ENCODE measurements around the gene ZBED6.
A peak's percentile ranks its signal among the peaks of the same experiment; 100 is the strongest.
"Not testable (repeated sequence)": the region's sequence is repeated elsewhere in the genome, so short reads cannot be mapped to it uniquely, and the experiment has no call there.

ZBED6 gene

DNA sequence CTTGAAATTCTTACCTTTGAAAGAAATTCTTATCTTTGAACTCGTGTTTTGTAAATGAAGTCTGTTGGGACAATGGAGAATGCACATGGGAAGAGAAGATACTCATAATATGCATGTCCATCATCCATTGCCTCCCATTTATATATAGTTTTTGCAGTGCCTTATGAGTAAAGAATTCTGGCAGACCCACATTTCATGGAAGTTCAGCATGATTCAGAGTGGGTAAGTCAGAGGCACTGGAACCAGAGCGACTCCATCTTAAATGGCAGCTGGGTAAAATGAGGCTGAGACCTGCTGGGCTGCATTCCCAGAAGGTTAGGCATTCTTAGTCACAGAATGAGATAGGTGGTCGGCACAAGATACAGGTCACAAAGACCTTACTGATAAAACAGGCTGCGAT is 16.6 kb upstream of the ZBED6 start:
- DNase-seq (ENCODE audit: low read depth), result no peak

DNA sequence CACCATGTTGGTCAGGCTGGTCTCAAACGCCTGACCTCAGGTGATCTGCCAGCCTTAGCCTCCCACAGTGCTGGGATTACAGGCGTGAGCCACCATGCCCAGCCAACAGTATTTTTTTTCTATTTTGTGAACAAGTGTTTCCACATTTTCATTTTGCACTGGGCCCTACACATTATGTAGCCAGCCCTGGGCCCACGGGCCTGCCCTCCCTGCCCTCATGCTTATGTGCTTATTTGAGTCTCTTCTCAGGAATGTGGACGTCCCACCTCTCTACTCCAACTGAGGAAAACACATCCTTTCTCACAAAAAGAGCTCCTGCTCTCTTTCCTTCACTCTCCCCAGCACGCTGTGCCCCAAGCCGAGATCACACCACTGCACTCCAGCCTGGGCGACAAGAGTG is 13.5 kb upstream of the ZBED6 start:
- no peak for DNase-seq (ENCODE audit: low read depth)

DNA sequence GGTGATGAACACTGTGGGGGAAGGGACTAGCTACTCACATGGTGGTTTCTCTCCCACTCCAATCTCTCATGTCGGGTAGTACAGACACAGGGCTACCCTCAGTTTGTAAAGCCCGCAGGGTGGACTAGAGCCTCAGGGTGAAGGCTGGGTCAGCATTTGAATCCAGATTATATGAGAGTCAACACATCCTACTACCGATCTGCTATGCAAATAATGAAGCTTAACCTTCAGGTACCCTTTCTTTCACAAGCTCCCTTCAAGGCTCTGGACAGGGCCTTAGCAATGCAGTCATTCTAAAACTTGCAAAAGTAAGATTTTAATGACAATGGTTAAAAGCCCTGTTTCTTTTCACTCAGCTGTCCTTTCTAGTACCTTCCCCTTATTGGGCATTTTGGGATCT is 5.5 kb upstream of the ZBED6 start:
- DNase-seq (ENCODE audit: low read depth), result no peak

DNA sequence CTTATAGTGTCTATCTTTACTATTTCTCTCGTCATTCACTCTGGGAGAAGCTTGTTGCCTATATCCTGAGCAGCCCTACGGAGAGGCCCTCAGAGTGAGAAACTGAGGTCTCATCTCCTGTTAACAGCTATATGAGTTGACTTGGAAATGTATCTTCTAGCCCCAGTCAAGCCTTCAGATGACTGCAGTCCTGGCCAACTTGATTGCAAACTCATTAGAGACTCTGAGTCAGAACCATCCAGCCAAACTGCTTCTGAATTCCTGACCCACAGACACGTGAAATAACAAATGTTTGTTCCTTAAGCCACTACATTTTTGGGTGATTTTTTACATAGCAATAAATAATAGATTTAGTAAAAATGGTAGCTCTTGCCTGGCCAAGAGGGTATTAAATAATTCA is 3.9 kb upstream of the ZBED6 start:
- DNase-seq (ENCODE audit: low read depth), result no peak

DNA sequence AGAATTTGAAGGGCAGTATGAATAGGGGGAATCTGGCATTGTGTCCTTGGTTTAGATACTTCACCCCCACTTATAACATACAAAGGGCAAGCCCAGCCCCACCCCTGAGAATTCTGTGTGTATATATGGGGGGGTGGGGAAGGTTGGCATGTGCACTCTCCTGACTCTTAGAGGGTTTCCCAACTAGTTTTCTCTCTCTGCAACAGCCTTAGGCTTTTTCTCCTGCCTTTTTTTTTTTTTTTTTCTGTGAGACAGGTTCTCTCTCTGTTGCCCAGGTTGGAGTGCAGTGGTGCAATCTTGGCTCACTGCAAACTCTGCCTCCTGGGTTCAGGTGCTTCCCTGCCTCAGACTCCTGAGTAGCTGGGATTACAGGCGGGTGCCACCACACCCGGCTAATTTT is 2.9 kb upstream of the ZBED6 start:
- DNase-seq (ENCODE audit: low read depth), result no peak

DNA sequence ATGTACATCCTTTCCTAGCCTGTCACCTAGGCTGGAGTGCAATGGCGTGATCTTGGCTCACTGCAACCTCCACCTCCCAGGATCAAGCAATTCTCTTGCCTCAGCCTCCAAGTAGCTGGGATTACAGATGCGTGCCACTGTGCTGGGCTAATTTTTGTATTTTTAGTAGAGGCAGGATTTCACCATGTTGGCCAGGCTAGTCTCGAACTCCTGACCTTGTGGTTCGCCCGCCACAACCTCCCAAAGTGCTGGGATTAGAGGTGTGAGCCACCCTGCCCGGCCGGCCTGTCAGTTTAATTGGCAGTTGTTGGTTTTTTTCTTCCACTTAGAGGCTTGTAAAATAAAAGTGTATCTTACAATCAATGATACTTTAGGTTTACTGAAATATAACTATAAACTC is 1.9 kb upstream of the ZBED6 start:
- DNase-seq (ENCODE audit: low read depth), result not testable (repeated sequence)

DNA sequence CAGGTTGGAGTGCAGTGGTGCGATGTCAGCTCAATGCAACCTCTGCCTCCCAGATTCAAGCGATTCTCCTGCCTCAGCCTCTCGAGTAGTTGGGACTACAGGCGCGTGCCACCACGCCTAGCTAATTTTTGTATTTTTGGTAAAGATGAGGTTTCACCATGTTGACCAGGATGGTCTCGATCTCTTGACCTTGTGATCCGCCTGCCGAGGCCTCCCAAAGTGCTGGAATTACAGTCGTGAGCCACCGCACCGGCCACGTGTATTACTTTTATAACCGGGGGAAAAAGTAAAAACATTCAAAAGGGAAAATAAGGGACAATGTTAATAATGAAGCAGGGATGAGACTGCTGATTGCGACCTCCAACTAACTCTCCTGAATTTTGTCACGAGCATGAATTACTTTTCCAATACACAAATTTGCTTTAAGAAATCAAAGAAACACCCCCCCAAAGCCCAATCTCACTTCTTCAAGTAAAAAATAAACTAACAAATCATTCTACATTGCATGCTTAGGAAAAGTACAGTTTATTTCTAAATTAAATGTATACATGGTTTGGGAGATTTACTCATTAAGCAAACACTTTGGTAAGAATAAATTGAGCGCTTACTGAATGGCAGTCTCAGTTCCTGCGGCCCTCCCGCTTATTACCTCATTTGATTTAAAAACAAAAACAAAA is 521 bp upstream of the ZBED6 start:
- no peak for DNase-seq (ENCODE audit: low read depth)

DNA sequence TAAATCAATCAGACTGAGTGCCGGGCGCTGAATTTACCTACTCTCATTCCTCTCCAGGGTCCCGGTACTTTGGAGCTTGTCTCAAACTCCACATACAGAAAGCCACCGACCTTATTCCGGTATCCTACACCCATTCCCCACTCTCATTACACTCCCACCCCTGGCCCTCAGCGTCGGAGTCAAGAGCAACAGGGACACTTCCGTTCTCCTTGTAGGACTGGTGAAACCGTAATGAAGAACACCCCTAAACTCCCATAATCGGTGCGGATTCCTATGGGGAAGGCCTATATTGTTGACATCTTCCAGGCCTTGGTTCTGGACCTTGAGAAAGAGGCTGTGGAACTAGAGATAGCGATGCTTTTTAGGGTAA is 798 bp downstream of the ZBED6 start:
- DNase-seq (ENCODE audit: low read depth), result peak; percentile 10

DNA sequence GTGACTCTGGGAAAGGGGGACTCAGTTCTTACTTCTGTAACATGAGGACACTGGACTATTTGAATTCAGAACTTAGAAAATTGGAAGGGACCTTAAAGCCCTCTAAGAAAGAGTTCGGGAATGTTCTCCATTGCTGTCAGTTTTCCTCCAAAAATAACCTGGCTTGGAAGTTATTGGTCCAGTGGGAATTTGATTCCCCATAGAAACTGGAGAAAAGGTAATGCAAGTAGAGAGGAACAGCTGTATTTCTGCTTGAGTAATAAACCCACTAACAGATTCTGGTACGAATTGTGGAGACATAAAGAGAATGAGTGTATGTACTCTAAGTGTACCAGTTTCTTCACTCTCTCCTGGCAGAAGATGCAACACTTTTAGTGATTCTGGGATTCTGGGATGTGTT is 1.8 kb downstream of the ZBED6 start:
- no peak for DNase-seq (ENCODE audit: low read depth)

DNA sequence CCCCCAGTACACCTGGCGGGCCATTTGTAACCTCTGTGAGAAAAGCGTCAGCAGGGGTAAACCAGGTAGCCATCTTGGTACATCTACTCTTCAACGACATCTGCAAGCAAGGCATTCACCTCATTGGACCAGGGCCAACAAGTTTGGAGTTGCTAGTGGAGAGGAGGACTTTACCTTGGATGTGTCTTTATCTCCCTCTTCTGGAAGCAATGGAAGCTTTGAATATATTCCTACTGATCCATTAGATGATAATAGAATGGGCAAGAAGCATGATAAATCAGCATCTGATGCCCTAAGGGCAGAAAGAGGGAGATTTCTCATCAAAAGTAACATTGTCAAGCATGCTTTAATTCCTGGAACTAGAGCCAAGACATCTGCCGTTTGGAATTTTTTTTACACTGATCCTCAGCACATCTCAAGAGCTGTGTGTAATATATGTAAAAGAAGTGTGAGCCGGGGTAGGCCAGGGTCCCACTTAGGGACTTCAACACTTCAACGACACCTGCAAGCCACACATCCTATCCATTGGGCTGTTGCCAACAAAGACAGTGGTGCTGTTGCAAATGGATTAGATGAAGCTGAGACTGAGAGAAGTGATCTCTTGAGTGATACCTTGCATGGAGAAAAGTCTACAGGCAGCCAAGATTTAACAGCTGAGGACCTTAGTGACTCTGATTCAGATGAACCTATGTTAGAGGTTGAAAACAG is 2.7 kb downstream of the ZBED6 start:
- no peak for DNase-seq (ENCODE audit: low read depth)

DNA sequence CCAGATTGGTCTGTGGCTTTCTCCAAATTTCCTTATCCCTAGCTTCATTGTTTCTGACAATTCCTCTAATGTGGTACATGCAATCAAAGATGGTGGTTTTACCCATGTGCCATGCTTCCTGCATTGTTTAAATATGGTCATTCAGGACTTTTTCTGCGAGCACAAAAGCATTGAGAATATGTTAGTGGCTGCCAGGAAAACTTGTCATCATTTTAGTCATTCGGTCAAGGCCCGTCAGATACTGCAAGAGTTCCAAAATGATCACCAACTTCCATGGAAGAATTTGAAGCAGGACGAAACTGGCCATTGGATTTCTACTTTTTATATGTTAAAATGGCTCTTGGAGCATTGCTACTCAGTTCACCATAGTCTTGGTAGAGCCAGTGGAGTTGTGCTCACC is 3.7 kb downstream of the ZBED6 start:
- DNase-seq (ENCODE audit: low read depth), result no peak

DNA sequence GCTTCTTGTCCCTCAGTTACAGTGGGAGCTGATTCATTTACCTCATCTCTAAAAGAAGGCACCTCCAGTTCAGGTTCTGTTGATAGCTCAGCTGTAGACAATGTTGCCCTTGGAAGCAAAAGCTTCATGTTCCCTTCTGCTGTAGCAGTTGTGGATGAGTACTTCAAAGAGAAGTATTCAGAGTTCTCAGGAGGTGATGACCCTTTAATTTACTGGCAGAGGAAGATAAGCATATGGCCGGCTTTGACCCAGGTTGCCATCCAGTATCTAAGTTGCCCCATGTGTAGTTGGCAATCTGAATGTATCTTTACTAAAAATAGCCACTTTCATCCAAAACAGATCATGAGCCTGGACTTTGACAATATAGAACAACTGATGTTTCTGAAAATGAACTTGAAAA is 4.5 kb downstream of the ZBED6 start:
- DNase-seq (ENCODE audit: low read depth), result no peak

DNA sequence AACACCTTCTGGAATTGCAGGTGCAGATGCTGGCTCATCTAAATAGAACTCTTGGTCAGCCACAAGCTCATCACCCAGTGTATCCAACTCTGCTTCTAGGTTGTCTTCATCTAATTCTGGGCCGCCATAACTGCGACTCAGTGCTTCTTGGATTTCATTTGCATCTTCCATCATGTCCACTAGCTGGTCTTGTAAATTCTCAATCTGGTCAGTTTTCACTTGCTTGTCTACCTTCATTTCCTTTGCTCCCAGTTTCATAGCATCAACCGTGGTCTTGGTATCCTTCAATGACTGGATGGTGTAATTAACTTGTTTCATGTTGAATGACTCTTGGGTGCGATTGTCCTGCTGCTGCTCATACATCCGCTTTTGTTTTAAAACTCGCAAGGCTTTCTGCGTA is 10.3 kb downstream of the ZBED6 start:
- no peak for DNase-seq (ENCODE audit: low read depth)

DNA sequence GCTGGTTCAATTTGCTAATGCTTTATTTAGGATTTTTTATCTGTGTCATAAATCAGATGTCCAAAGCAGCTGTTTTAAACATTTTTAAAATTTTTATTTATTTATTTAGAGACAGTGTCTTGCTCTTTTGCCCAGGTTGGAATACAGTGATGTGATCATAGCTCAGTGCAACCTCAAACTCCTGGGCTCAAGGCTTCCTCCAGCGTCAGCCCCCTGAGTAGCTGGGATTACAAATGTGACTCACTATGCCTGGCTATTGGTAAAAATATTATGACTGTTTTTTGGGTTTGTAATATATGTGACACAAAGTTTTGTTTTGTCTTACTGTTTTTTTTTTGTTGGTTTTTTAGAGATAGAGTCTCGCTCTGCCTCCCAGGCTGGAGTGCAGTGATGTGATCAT is 11.8 kb downstream of the ZBED6 start:
- no peak for DNase-seq (ENCODE audit: low read depth)

DNA sequence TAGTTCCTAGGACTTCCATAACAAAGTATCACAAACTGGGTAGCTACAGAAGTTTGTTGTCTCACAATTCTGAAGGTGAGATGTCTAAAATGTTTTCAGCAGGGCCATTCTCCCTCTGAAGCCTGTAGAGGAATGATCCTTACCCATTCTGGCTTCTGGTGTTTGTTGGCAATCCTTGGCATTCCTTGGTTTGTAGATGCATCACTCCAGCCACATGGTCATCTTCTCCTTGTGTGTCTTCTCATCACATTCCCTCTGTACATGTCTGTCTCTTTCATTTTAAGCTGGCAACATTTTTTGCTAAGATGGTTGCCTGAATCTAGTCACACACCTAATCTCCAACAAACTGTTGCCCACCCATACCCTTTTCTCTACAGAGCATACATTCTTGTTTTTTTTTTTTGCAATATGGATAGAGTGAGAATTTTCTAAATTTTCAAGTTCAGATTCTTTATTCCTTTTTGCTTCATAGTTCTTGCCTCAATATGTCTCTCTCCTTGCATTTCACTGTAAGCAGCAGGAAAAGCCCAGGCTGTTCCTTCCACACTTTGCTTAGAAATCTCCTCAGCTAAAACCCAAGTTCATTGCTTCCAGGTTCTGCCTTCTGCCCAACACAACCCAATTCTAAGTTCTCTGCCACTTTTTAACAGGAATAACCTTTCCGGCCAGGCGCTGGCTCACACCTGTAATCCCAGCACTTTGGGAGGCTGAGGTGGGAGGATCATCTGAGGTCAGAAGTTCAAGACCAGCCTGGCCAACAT is 18.3 kb downstream of the ZBED6 start:
- DNase-seq (ENCODE audit: low read depth), result no peak

DNA sequence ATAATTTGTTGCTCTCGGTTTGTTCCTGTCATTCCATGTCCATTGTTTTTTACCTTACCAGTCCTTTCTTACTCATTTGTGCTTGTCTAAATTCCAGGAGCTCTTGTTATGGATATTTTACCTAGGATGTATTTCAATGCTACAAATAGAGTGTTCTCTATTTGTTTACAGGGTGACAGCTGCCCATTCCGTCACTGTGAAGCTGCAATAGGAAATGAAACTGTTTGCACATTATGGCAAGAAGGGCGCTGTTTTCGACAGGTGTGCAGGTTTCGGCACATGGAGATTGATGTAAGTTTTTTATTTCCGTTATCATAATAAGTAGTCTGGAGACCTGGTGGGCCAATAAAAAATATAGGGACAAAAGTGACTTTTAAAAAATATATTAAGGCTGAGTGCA is 23.0 kb downstream of the ZBED6 start:
- no peak for DNase-seq (ENCODE audit: low read depth)

DNA sequence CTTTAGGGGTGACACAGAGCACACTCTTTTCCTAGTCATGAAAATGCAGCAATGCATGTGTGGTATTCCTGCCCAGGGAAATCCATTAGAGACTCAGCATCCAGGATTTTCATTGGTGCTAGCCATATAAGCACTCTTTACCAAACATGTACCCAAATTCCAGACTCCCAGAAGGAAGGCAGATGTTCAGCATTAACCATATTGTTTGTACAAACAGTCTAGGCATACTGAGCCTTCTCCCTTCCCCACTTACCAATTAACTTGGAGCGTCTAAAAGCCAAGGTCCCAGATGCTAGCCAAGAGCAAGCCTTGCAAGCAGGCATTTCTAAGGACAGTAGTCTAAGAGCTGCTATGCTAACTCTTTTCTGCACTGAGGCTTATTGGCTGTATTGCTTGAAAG is 27.9 kb downstream of the ZBED6 start:
- no peak for DNase-seq (ENCODE audit: low read depth)

DNA sequence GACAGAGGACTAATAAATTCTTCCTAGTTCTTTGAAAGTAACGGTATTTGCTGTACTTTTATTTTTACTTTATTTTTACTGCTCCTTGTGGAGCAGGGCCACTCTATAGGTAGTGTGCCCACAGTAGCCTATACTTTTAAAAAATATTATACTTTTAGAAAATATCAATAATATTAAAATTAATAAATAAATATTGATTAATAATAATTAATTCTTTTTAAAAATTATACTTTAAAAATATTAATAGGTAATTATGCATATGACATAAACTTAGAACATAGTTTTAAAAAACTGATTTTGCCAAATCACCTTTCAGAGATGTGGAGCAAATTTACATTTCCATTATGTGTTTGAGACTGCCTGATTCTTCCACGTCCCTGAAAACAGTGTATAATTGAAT is 30.8 kb downstream of the ZBED6 start:
- no peak for DNase-seq (ENCODE audit: low read depth)

DNA sequence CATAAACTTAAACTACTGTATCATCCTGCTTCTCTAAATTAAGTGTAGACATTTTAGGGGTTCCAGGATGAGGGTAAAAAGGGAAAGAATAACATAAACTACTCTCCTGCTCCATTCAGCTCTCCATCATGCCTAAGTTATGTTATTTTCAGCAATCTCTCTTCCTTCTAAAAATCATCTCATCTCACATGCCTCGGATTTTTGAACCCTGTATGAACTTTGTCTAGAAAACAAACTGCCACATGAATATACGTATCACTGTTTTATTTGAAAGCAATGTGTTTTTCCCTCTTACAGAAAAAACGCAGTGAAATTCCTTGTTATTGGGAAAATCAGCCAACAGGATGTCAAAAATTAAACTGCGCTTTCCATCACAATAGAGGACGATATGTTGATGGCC is 32.6 kb downstream of the ZBED6 start:
- DNase-seq (ENCODE audit: low read depth), result no peak

DNA sequence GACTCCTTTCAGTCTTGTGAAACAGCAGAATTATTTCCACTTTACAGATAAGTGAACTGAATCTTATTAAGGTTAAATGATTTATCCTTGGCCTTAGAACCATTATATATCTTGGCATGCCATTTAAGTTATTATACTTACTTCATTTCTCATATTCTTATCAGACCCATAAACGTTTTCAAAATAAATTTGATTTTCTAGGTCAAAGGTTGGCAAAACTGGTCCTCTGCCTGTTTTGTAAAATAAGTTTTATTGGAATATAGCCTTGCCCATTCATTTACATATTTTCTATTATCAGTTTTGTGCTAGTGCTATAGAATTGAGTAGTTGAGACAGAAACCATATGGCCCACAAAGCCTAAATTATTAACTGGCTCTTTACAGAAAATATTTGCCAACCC is 33.1 kb downstream of the ZBED6 start:
- no peak for DNase-seq (ENCODE audit: low read depth)

DNA sequence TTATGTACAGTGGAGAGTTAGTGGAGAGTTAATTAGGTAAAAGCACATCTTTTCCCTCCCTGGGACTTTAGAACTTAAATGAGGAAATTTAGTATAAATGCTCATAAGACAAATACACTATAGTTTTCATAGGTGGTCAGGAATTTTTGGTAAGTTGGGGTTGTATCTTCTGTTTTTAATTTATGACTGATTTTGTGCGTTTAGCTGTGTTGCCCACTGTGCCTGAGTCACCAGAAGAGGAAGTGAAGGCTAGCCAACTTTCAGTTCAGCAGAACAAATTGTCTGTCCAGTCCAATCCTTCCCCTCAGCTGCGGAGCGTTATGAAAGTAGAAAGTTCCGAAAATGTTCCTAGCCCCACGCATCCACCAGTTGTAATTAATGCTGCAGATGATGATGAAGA is 33.8 kb downstream of the ZBED6 start:
- not testable (repeated sequence) for DNase-seq (ENCODE audit: low read depth)

DNA sequence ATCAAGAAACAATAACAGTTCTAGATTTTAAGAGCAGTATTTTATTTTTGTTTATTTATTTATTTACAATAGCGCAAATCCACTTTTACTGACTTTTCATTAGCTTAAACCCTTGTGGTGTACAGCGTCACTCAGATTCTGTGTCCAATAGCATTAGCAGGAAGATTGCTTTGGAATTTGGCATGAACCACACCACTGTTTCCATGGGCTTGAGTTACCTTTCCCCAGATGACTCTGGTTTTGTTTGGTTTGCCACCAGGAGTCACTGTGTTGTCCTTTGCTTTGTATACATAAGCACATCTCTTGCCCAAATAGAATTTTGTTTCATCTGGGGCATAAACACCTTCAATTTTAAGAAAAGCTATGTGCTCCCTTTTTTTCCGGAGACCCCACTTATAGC is 40.1 kb downstream of the ZBED6 start:
- no peak for DNase-seq (ENCODE audit: low read depth)

DNA sequence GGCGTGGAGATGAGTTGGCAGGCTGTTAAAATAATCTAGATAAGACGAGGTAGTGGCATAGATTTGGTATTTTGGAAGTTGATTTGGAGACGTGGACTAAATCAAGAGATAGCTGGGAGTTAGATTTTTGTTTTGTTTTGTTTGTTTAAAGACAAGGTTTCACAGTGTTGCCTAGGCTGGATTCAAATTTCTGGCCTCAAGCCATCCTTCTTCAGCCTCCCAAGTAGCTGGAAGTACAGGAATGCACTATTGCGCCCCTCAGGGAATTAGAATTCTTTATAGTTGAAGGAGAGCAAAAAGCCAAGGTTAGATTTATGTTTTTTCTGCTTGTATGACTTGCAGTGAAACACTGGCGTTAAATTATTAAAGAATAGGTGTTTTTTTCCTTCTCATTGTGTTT is 43.7 kb downstream of the ZBED6 start:
- DNase-seq (ENCODE audit: low read depth), result no peak
